ENCODE data around the gene PRDM5.

The PRDM5 gene

GRCh38 chr4:120777459-120777858, 145.1 kb downstream of the PRDM5 start:
- DNase-seq (ENCODE audit: low read depth), result no peak
- H3K4me3 ChIP-seq (ENCODE audit: low read depth, low read length), result no peak overlapping the region
- TF ChIP-seq MYC (IDR thresholded peaks at IDR 0.05; ENCODE audit: low read depth, low read length) (no peak), POLR2A (IDR thresholded peaks at IDR 0.05; ENCODE audit: extremely low read depth, insufficient read length) (no peak), CTCF (IDR thresholded peaks at IDR 0.05; ENCODE audit: low read depth, low read length) (no peak)
- TF ChIP-seq, protein P1, sequence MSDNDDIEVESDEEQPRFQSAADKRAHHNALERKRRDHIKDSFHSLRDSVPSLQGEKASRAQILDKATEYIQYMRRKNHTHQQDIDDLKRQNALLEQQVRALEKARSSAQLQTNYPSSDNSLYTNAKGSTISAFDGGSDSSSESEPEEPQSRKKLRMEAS (IDR thresholded peaks at IDR 0.05; ENCODE audit: low read depth, low read length), result no peak

DNA sequence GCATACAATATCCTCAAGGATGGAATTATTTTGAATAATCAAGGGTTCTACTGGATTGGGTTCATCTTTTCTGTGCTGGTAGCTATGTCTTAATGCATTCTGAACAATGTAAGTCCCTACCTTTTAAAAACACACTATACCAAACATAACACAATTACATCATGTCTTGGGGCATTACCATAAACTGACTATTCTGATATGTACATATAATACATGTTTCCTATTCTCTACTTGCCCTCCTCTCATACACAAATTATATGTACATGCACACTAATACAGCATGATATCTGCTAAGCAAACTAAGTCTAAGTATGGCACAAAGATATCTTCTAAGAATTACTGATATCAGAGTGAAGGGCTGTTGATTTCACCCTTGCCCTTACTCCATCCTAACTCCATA, 147.1 kb downstream of the PRDM5 start:
- no peak overlapping the region for H3K4me3 ChIP-seq (ENCODE audit: low read depth, low read length)
- DNase-seq (ENCODE audit: low read depth), result no peak
- TF ChIP-seq MYC (IDR thresholded peaks at IDR 0.05; ENCODE audit: low read depth, low read length), result no peak
- TF ChIP-seq POLR2A (IDR thresholded peaks at IDR 0.05; ENCODE audit: extremely low read depth, insufficient read length), result no peak
- TF ChIP-seq CTCF (IDR thresholded peaks at IDR 0.05; ENCODE audit: low read depth, low read length), result no peak
- TF ChIP-seq, protein P1 (IDR thresholded peaks at IDR 0.05; ENCODE audit: low read depth, low read length), result no peak

DNA sequence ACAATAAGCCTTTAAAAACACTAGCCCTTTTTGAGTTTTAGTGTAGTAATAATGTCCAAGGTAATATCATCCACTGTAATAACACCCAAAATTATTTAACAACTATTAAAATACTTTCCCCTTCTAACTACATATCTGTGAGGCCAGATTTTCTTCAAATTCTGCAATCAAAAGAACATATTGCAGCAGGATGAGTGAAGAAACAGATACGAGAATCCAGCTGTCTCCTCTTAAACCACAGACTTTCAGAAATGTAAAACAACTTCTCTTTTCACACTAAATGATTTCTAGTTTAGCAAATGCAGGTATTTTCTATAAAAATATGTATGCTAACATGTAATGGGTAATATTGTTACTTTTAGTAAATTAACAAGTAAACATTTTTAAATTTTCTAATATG, 148.9 kb downstream of the PRDM5 start:
- TF ChIP-seq, protein P1 (IDR thresholded peaks at IDR 0.05; ENCODE audit: low read depth, low read length), result no peak
- no peak for TF ChIP-seq POLR2A (IDR thresholded peaks at IDR 0.05; ENCODE audit: extremely low read depth, insufficient read length)
- TF ChIP-seq MYC (IDR thresholded peaks at IDR 0.05; ENCODE audit: low read depth, low read length), result no peak
- no peak for TF ChIP-seq CTCF (IDR thresholded peaks at IDR 0.05; ENCODE audit: low read depth, low read length)
- DNase-seq (ENCODE audit: low read depth), result no peak
- H3K4me3 ChIP-seq (ENCODE audit: low read depth, low read length), result no peak overlapping the region

DNA sequence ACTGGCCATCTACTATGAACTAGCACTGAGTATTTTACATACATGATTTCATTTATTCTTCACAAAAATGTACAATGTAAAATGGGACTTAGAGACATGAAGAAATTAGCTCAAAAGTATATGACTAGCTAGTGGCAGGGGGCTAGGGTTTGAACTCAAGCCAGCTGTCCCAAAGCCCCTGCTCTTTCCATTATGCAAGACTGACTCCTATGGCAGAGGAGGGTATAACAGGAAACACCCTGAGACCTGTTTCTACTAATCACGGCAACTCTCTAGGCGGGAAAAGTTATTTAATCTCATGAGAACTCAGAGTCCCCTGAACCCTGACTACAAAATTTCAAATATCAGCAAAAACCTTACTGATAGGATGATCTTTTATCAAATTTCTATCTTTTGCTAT, 150.6 kb downstream of the PRDM5 start:
- DNase-seq (ENCODE audit: low read depth), result no peak
- no peak overlapping the region for H3K4me3 ChIP-seq (ENCODE audit: low read depth, low read length)
- no peak for TF ChIP-seq POLR2A (IDR thresholded peaks at IDR 0.05; ENCODE audit: extremely low read depth, insufficient read length)
- TF ChIP-seq, protein P1 (IDR thresholded peaks at IDR 0.05; ENCODE audit: low read depth, low read length), result no peak
- TF ChIP-seq CTCF (IDR thresholded peaks at IDR 0.05; ENCODE audit: low read depth, low read length), result no peak
- TF ChIP-seq MYC (IDR thresholded peaks at IDR 0.05; ENCODE audit: low read depth, low read length), result no peak

DNA sequence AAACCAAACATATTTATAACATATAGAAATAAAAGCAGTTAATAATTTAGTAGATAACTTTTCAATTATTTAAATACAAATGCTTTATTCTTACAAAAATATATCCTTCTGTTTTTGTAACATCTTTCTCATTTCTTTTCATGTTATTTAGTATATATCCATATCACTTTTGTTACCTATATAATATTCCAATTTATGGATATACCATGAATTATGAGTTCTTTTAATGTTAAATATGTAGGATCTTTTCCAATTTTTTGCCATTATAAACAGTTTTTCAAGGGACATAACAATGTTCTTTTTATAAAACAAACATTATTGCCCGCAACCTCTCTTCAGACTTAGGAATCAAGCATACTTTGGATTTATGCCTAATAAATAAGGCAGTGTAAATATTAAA, 151.6 kb downstream of the PRDM5 start:
- H3K4me3 ChIP-seq (ENCODE audit: low read depth, low read length), result no peak overlapping the region
- TF ChIP-seq, protein P1 (IDR thresholded peaks at IDR 0.05; ENCODE audit: low read depth, low read length), result no peak
- TF ChIP-seq POLR2A (IDR thresholded peaks at IDR 0.05; ENCODE audit: extremely low read depth, insufficient read length), result no peak
- no peak for TF ChIP-seq CTCF (IDR thresholded peaks at IDR 0.05; ENCODE audit: low read depth, low read length)
- TF ChIP-seq MYC (IDR thresholded peaks at IDR 0.05; ENCODE audit: low read depth, low read length), result no peak
- DNase-seq (ENCODE audit: low read depth), result no peak

- DNase-seq (ENCODE audit: low read depth), result no peak
- TF ChIP-seq MYC (IDR thresholded peaks at IDR 0.05; ENCODE audit: low read depth, low read length) (no peak), CTCF (IDR thresholded peaks at IDR 0.05; ENCODE audit: low read depth, low read length) (no peak), POLR2A (IDR thresholded peaks at IDR 0.05; ENCODE audit: extremely low read depth, insufficient read length) (no peak)
- TF ChIP-seq, protein P1 (IDR thresholded peaks at IDR 0.05; ENCODE audit: low read depth, low read length), result no peak
These were observed 153.3 kb downstream of the PRDM5 start for GRCh38 chr4:120769227-120769626.

More at GRCh38 chr4:120769227-120769626, 153.3 kb downstream of the PRDM5 start:
- no peak overlapping the region for H3K4me3 ChIP-seq (ENCODE audit: low read depth, low read length)

Measured in NB4 (cell line).